Lower leg skin (tissue), 4 donors: Measurements from ENCODE around the gene SCAPER. TPM values are rescaled to one million over a fixed set of nuclear protein-coding genes. Genes with fewer than 3 reads are reported as not detected.
"Not testable (repeated sequence)": the region's sequence is repeated elsewhere in the genome, so short reads cannot be mapped to it uniquely, and the experiment has no call there.

Source experiments
- DNase-seq, 2 donors: peaks; one replicate each; pipeline ENCODE4 v3.0.0-alpha.2; 2019; ENCODE audit warnings: low spot score in 2 of 2
- H3K4me3 ChIP-seq: fragments of 200-600 bp; sonication (generic); 2 replicates; pipeline ENCODE4 v1.5.1; 2017; ENCODE audit warnings: mild to moderate bottlenecking, low read depth; ENCODE audit not compliant: poor library complexity, severe bottlenecking
- POLR2A ChIP-seq, 2 donors: fragments of 450-650 bp; IDR thresholded peaks; one replicate each; pipeline ENCODE4 v1.6.1; 2016 to 2017; ENCODE audit warnings: antibody characterized with exemption in 2 of 2, mild to moderate bottlenecking in 1 of 2, moderate library complexity in 1 of 2
- WGBS, 2 donors: methylation state at CpG; one replicate each; pipeline ENCODE4 v1.1.5; 2018; 5-methylcytosine and 5-hydroxymethylcytosine counted together
- intact Hi-C: fragments of 100-400 bp; cut with DNase I; formaldehyde crosslinking; loops from one replicate; pipeline ENCODE4 v1.15.0; 2023; ENCODE audit warnings: low total_unique reads
- total RNA-seq, 4 donors: library from RNA; depleted of rRNA; stranded (reverse); fragments of >200 nt; gene quantifications; one replicate each; pipeline ENCODE4 v1.1.0, GENCODE V29; 2016
- TF ChIP-seq, protein P1 (sequence below), 3 donors: fragments of 450-650 bp; IDR thresholded peaks; one replicate each; pipeline ENCODE4 v1.5.1; 2016; ENCODE audit warnings: antibody characterized with exemption in 3 of 3, mild to moderate bottlenecking in 3 of 3, moderate library complexity in 2 of 3

Gene SCAPER
- total RNA-seq, 4 donors from 2014 or later: 23.8 to 63.2 (median 32.9) TPM

DNA sequence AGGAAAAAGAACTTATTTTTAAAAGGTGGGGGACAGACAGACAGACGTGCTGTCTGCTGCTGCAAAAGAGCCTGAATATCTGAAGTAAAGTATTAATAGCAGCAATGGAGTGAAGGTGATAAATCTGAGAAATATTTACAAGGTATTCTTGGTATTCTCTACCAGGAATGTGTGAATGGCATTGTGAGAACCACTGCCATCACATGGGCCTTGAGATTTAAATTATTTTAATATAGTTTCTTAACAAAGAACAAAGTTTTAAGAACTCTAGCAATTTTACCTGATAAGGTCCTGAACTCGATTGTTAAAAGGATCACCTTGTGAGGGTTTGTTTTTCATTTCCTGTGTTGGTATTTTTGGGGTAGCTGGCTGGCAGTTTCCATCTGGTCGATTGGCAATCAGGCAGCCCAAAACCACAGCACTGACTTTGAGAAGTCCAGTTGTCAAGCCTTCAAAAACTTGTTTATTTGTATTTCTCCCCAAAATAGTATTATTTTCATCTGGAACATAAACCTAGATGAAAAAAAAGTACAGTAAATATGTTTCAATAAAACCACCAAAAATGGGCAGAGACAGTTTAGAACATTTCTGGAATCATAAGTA is 471.2 kb downstream of the SCAPER start:
- DNase-seq: no peak
- intact Hi-C loops: no loop called here
- H3K4me3 ChIP-seq: no peak overlapping the region
- no peak for TF ChIP-seq POLR2A (IDR thresholded peaks at IDR 0.05)
- TF ChIP-seq, protein P1, sequence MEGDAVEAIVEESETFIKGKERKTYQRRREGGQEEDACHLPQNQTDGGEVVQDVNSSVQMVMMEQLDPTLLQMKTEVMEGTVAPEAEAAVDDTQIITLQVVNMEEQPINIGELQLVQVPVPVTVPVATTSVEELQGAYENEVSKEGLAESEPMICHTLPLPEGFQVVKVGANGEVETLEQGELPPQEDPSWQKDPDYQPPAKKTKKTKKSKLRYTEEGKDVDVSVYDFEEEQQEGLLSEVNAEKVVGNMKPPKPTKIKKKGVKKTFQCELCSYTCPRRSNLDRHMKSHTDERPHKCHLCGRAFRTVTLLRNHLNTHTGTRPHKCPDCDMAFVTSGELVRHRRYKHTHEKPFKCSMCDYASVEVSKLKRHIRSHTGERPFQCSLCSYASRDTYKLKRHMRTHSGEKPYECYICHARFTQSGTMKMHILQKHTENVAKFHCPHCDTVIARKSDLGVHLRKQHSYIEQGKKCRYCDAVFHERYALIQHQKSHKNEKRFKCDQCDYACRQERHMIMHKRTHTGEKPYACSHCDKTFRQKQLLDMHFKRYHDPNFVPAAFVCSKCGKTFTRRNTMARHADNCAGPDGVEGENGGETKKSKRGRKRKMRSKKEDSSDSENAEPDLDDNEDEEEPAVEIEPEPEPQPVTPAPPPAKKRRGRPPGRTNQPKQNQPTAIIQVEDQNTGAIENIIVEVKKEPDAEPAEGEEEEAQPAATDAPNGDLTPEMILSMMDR (IDR thresholded peaks at IDR 0.05): no peak
- WGBS, 2 donors: 40% methylated on average over 3 of the region's 3 CpGs

GRCh38 chr15:76433036-76433435 is 472.1 kb downstream of the SCAPER start:
- intact Hi-C loops: not testable (repeated sequence)
- 96% methylated on average over 1 of the region's 1 CpG for WGBS, 2 donors

DNA sequence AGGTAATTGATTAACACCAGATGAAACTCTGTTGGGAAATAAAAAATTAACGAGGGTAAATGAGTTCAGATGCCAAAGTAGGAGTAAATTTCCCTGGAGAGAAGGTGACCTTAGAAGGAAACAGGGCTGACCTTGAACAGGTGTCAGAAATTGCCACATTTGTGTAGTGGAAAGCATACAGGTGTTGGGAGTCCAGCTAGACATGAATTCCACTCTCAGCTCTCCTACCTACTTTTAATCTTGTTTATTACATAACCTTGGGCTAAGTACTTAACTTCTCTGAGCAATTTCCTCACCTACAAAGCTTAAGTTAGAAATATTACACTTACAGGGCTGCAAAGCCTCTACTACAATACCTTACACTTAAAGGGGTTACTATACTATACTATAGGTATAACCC is 472.5 kb downstream of the SCAPER start:
- DNase-seq: no peak
- WGBS, 2 donors: 30 to 37% methylated on average over 1 of the region's 1 CpG
- H3K4me3 ChIP-seq: no peak overlapping the region
- intact Hi-C loops: no loop called here
- TF ChIP-seq POLR2A (IDR thresholded peaks at IDR 0.05): no peak
- TF ChIP-seq, protein P1 (IDR thresholded peaks at IDR 0.05): no peak

More at GRCh38 chr15:76433036-76433435, 472.1 kb downstream of the SCAPER start:
- H3K4me3 ChIP-seq, DNase-seq: not testable (repeated sequence)

GRCh38 chr15:76431971-76432370 is 473.2 kb downstream of the SCAPER start:
- intact Hi-C loops: no loop called here
- 74 to 81% methylated on average over 4 of the region's 4 CpGs for WGBS, 2 donors
- TF ChIP-seq, protein P1 (IDR thresholded peaks at IDR 0.05): no peak
- no peak for TF ChIP-seq POLR2A (IDR thresholded peaks at IDR 0.05)

DNA sequence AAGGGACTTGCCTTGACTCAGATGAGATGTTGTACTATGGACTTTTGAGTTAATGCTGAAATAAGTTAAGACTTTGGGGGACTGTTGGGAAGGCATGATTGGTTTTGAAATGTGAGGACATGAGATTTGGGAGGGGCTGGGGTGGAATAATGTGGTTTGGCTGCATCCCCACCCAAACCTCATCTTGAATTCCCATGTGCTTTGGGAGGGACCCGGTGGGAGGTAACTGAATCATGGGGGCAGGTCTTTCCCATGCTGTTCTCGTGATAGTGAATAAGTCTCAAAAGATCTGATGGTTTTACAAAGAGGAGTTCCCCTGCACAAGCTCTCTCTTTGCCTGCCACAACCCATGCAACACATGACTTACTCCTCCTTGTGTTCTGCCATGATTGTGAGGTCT is 474.4 kb downstream of the SCAPER start:
- intact Hi-C loops, DNase-seq, H3K4me3 ChIP-seq: not testable (repeated sequence)
- WGBS, 2 donors: 91 to 92% methylated on average over 2 of the region's 2 CpGs

More at GRCh38 chr15:76431971-76432370, 473.2 kb downstream of the SCAPER start:
- H3K4me3 ChIP-seq: no peak overlapping the region
- no peak for DNase-seq

GRCh38 chr15:76429661-76430060 is 475.5 kb downstream of the SCAPER start:
- DNase-seq: no peak
- TF ChIP-seq POLR2A (IDR thresholded peaks at IDR 0.05): no peak
- TF ChIP-seq, protein P1 (IDR thresholded peaks at IDR 0.05): no peak
- 96 to 100% methylated on average over 4 of the region's 4 CpGs for WGBS, 2 donors
- intact Hi-C loops: no loop called here
- H3K4me3 ChIP-seq: no peak overlapping the region

GRCh38 chr15:76426941-76427340 is 478.2 kb downstream of the SCAPER start:
- H3K4me3 ChIP-seq: no peak overlapping the region
- intact Hi-C loops: no loop called here
- 74 to 100% methylated on average over 2 of the region's 2 CpGs for WGBS, 2 donors
- DNase-seq: no peak
- TF ChIP-seq POLR2A (IDR thresholded peaks at IDR 0.05): no peak
- TF ChIP-seq, protein P1 (IDR thresholded peaks at IDR 0.05): no peak
